Measurements from ENCODE around the gene KRTAP10-8. TPM values are rescaled to one million over a fixed set of nuclear protein-coding genes. Genes with fewer than 3 reads are reported as not detected.

Gene KRTAP10-8
- total RNA-seq, 2 donors from 2014 or later = not detected

- no peak for DNase-seq
- H3K4me3 ChIP-seq = no peak overlapping the region
- H3K27ac ChIP-seq = no peak overlapping the region
- H3K9ac ChIP-seq (ENCODE audit: low read depth in 2 of 2, low read length in 2 of 2) = no peak overlapping the region
- no peaks in the 10 kb centered on the region for H3K36me3 ChIP-seq
- no peaks in the 10 kb centered on the region for H3K9me3 ChIP-seq
- TF ChIP-seq, protein P1, sequence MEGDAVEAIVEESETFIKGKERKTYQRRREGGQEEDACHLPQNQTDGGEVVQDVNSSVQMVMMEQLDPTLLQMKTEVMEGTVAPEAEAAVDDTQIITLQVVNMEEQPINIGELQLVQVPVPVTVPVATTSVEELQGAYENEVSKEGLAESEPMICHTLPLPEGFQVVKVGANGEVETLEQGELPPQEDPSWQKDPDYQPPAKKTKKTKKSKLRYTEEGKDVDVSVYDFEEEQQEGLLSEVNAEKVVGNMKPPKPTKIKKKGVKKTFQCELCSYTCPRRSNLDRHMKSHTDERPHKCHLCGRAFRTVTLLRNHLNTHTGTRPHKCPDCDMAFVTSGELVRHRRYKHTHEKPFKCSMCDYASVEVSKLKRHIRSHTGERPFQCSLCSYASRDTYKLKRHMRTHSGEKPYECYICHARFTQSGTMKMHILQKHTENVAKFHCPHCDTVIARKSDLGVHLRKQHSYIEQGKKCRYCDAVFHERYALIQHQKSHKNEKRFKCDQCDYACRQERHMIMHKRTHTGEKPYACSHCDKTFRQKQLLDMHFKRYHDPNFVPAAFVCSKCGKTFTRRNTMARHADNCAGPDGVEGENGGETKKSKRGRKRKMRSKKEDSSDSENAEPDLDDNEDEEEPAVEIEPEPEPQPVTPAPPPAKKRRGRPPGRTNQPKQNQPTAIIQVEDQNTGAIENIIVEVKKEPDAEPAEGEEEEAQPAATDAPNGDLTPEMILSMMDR (IDR thresholded peaks at IDR 0.05) = no peak
- no peaks in the 10 kb centered on the region for H3K4me1 ChIP-seq
- no peaks in the 10 kb centered on the region for H3K27me3 ChIP-seq
- intact Hi-C loops (cut with DNase I) = no loop called here
These were observed 36.9 kb downstream of the KRTAP10-8 start for GRCh38 chr21:44648557-44649311.

DNA sequence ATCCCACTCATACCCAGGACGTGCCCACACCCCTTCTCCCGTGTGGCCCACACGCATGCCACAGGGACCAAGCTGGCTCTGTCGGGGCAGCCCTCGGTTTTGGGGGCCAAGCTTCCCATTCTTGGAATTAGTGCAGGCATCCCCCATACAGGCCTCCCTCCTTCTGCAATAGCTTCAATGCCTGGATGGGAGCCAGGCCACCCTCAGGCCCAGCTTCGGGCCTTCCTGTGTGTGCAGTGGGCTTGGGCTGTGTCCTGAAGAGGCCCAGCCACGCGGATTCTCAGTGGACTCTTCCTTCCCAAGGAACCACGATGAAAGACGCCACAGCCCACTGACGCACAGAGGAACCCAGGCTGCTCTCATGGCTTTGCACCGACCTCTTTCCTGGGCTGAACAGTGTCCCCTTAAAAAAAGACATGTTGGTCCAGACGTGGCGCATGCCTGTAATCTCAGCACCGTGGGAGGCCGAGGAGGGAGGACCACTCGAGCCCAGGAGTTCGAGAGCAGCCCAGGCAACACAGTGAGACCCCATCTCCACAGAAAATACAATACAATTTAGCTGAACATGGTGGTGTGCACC lies 37.7 kb downstream of the KRTAP10-8 start:
- H3K4me1 ChIP-seq = no peaks in the 10 kb centered on the region
- intact Hi-C loops (cut with DNase I) = no loop called here
- H3K9me3 ChIP-seq = no peaks in the 10 kb centered on the region
- no peak overlapping the region for H3K9ac ChIP-seq (ENCODE audit: low read depth in 2 of 2, low read length in 2 of 2)
- no peak for DNase-seq
- TF ChIP-seq, protein P1 (IDR thresholded peaks at IDR 0.05) = no peak
- H3K4me3 ChIP-seq = no peak overlapping the region
- no peaks in the 10 kb centered on the region for H3K27me3 ChIP-seq
- no peaks in the 10 kb centered on the region for H3K36me3 ChIP-seq
- H3K27ac ChIP-seq = no peak overlapping the region

GRCh38 chr21:44650265-44650972 lies 38.5 kb downstream of the KRTAP10-8 start:
- TF ChIP-seq, protein P1 (IDR thresholded peaks at IDR 0.05) = no peak
- Histone ChIP-seq H3K27ac (no peak overlapping the region), H3K9ac (ENCODE audit: low read depth in 2 of 2, low read length in 2 of 2) (no peak overlapping the region), H3K27me3 (no peaks in the 10 kb centered on the region), H3K9me3 (no peaks in the 10 kb centered on the region), H3K36me3 (no peaks in the 10 kb centered on the region), H3K4me3 (no peak overlapping the region), H3K4me1 (no peaks in the 10 kb centered on the region)
- no peak for DNase-seq
- intact Hi-C loops (cut with DNase I) = no loop called here

- intact Hi-C loops (cut with DNase I) = no loop called here
- no peaks in the 10 kb centered on the region for H3K36me3 ChIP-seq
- no peaks in the 10 kb centered on the region for H3K9me3 ChIP-seq
- H3K27ac ChIP-seq = no peak overlapping the region
- TF ChIP-seq, protein P1 (IDR thresholded peaks at IDR 0.05) = no peak
- H3K9ac ChIP-seq (ENCODE audit: low read depth in 2 of 2, low read length in 2 of 2) = no peak overlapping the region
- H3K4me1 ChIP-seq = no peaks in the 10 kb centered on the region
- no peak overlapping the region for H3K4me3 ChIP-seq
- no peak for DNase-seq
- H3K27me3 ChIP-seq = no peaks in the 10 kb centered on the region
These were observed 39.2 kb downstream of the KRTAP10-8 start for GRCh38 chr21:44650973-44651675.

DNA sequence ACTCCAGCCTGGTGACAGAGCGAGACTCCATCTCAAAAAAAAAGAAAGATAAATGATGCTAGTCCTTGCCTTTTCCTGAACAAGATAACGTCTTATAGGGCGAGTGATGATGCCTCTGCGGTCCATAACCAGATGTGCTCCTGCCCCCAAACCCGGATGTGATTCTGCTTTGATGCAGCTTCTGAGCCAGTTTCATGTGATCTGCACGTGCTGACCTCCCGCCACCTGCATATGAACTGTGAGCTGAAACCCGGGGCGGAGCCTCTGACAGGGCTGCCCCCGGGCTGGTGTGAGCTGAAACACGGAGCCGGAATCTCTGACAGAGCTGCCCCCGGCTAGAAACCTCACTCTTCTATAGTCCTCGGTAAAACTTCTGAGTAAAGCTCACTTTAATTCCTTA lies 41.2 kb downstream of the KRTAP10-8 start:
- Histone ChIP-seq H3K4me1 (no peaks in the 10 kb centered on the region), H3K9ac (ENCODE audit: low read depth in 2 of 2, low read length in 2 of 2) (no peak overlapping the region), H3K27ac (no peak overlapping the region), H3K27me3 (no peaks in the 10 kb centered on the region), H3K4me3 (no peak overlapping the region), H3K9me3 (no peaks in the 10 kb centered on the region), H3K36me3 (no peaks in the 10 kb centered on the region)
- DNase-seq = no peak
- TF ChIP-seq, protein P1 (IDR thresholded peaks at IDR 0.05) = no peak
- intact Hi-C loops (cut with DNase I) = no loop called here

All from colonic mucosa (tissue), 4 donors.